Renal pelvis (tissue), 4 donors: ENCODE measurements around the gene CYSTM1. TPM values are rescaled to one million over a fixed set of nuclear protein-coding genes. Genes with fewer than 3 reads are reported as not detected.
"Not testable (repeated sequence)": the region's sequence is repeated elsewhere in the genome, so short reads cannot be mapped to it uniquely, and the experiment has no call there.

Source experiments
- DNase-seq: peaks from one replicate; pipeline ENCODE4 v3.0.0-alpha.2; 2013
- polyA plus RNA-seq, 3 donors: library from polyadenylated mRNA; unstranded; fragments of 120-200 nt; gene quantifications; one replicate each; pipeline ENCODE4 v1.2.1, GENCODE V29; 2013; ENCODE audit not compliant: insufficient read length in 3 of 3

Gene CYSTM1
- polyA plus RNA-seq, 3 donors, result 68.2 to 72.4 (median 72.0) TPM

- no peak for DNase-seq
These were observed 5.6 kb upstream of the CYSTM1 start for GRCh38 chr5:140169410-140169809.

- DNase-seq, result no peak
These were observed 2.5 kb upstream of the CYSTM1 start for GRCh38 chr5:140172483-140172882.

GRCh38 chr5:140174014-140174413, 974 bp upstream of the CYSTM1 start:
- no peak for DNase-seq

GRCh38 chr5:140175367-140176030, 511 bp downstream of the CYSTM1 start:
- peak; percentile 69 for DNase-seq

- no peak for DNase-seq
These were observed 1.0 kb downstream of the CYSTM1 start for GRCh38 chr5:140176031-140176387.

- DNase-seq, result no peak
These were observed 3.1 kb downstream of the CYSTM1 start for GRCh38 chr5:140178086-140178410.

GRCh38 chr5:140178482-140179116, 3.6 kb downstream of the CYSTM1 start:
- DNase-seq, result no peak

GRCh38 chr5:140181002-140181483, 6.1 kb downstream of the CYSTM1 start:
- DNase-seq, result no peak

- no peak for DNase-seq
These were observed 6.5 kb downstream of the CYSTM1 start for GRCh38 chr5:140181525-140181924.

GRCh38 chr5:140182075-140182711, 7.2 kb downstream of the CYSTM1 start:
- DNase-seq, result no peak

- DNase-seq, result no peak
These were observed 7.9 kb downstream of the CYSTM1 start for GRCh38 chr5:140182803-140183367.

- no peak for DNase-seq
These were observed 10.4 kb downstream of the CYSTM1 start for GRCh38 chr5:140185409-140185808.

- DNase-seq, result no peak
These were observed 11.3 kb downstream of the CYSTM1 start for GRCh38 chr5:140186267-140186671.

- no peak for DNase-seq
These were observed 14.3 kb downstream of the CYSTM1 start for GRCh38 chr5:140189253-140189652.

- no peak for DNase-seq
These were observed 15.2 kb downstream of the CYSTM1 start for GRCh38 chr5:140189977-140190871.

- no peak for DNase-seq
These were observed 15.9 kb downstream of the CYSTM1 start for GRCh38 chr5:140190872-140191218.

- no peak for DNase-seq
These were observed 17.9 kb downstream of the CYSTM1 start for GRCh38 chr5:140192715-140193430.

GRCh38 chr5:140194662-140195061, 19.7 kb downstream of the CYSTM1 start:
- DNase-seq, result no peak

GRCh38 chr5:140196115-140196814, 21.3 kb downstream of the CYSTM1 start:
- no peak for DNase-seq

- no peak for DNase-seq
These were observed 22.0 kb downstream of the CYSTM1 start for GRCh38 chr5:140197023-140197422.

GRCh38 chr5:140198915-140199314, 23.9 kb downstream of the CYSTM1 start:
- DNase-seq, result not testable (repeated sequence)
